Subcutaneous adipose tissue (tissue), 4 donors: ENCODE results near the gene ANKRD40CL. TPM values are rescaled to one million over a fixed set of nuclear protein-coding genes. Genes with fewer than 3 reads are reported as not detected.

Source experiments
- CTCF ChIP-seq: fragments of 450-650 bp; IDR thresholded peaks from one replicate; pipeline ENCODE4 v1.5.1; 2016; ENCODE audit warnings: low read depth, mild to moderate bottlenecking, control low read depth, antibody characterized with exemption, moderate library complexity
- total RNA-seq, 4 donors: library from RNA; depleted of rRNA; stranded (reverse); fragments of >200 nt; gene quantifications; one replicate each; pipeline ENCODE4 v1.1.0, GENCODE V29; 2016

ANKRD40CL gene
- not detected for total RNA-seq

- TF ChIP-seq CTCF = no peak
Measured at GRCh38 chr17:50767446-50767845, at the start of gene ANKRD40CL. ANKRD40CL (minus strand) TSS chr17:50767518; CDS start chr17:50766913, 605 bp downstream.

- TF ChIP-seq CTCF = no peak
Measured at GRCh38 chr17:50816271-50816670, 49.0 kb upstream of the ANKRD40CL start.

- TF ChIP-seq CTCF = no peak
Measured at GRCh38 chr17:50815400-50815799, 48.1 kb upstream of the ANKRD40CL start.

GRCh38 chr17:50813583-50813982, 46.3 kb upstream of the ANKRD40CL start:
- no peak for TF ChIP-seq CTCF

GRCh38 chr17:50808888-50809287, 41.6 kb upstream of the ANKRD40CL start:
- no peak for TF ChIP-seq CTCF

- no peak for TF ChIP-seq CTCF
Measured at GRCh38 chr17:50808413-50808812, 41.1 kb upstream of the ANKRD40CL start.

GRCh38 chr17:50807675-50808074, 40.4 kb upstream of the ANKRD40CL start:
- no peak for TF ChIP-seq CTCF
